Esophagus squamous epithelium (tissue), 5 donors: Measurements from ENCODE around the gene MBNL2. TPM values are rescaled to one million over a fixed set of nuclear protein-coding genes. Genes with fewer than 3 reads are reported as not detected.
A peak's percentile ranks its signal among the peaks of the same experiment; 100 is the strongest.

Experiments
- DNase-seq: peaks from one replicate; lab custom pipeline; 2025; lab: John Stamatoyannopoulos, UW
- H3K27ac ChIP-seq, 4 donors: fragments of 200-600 bp; sonication (generic); one replicate each; pipeline ENCODE4 v1.5.1; 2016 to 2019; ENCODE audit warnings: mild to moderate bottlenecking in 1 of 4
- H3K27me3 ChIP-seq, 4 donors: fragments of 200-600 bp; sonication (generic); 1 replicate in 3 of 4; 2 replicates in 1 of 4; pipeline versions ENCODE4 v1.5.1 to v1.6.0; 2017 to 2021; ENCODE audit warnings: antibody characterized with exemption in 1 of 4
- H3K36me3 ChIP-seq, 3 donors: fragments of 200-600 bp; sonication (generic); one replicate each; pipeline ENCODE4 v1.5.1; 2016 to 2019
- H3K4me1 ChIP-seq, 3 donors: fragments of 200-600 bp; sonication (generic); one replicate each; pipeline ENCODE4 v1.5.1; 2017 to 2019
- H3K4me3 ChIP-seq, 4 donors: fragments of 200-600 bp; sonication (generic); 1 replicate in 3 of 4; 2 replicates in 1 of 4; pipeline ENCODE4 v1.5.1; 2016 to 2019; ENCODE audit warnings: mild to moderate bottlenecking in 2 of 4, moderate library complexity in 1 of 4
- H3K9me3 ChIP-seq, 3 donors: fragments of 200-600 bp; sonication (generic); one replicate each; pipeline ENCODE4 v1.5.1; 2016 to 2019
- POLR2A ChIP-seq, 4 donors: fragments of 450-650 bp; IDR thresholded peaks; one replicate each; pipeline ENCODE4 v1.6.1; 2017; ENCODE audit warnings: antibody characterized with exemption in 4 of 4, mild to moderate bottlenecking in 4 of 4, moderate library complexity in 3 of 4
- WGBS, 2 donors: methylation state at CpG; one replicate each; pipeline ENCODE4 v1.1.5; 2018; 5-methylcytosine and 5-hydroxymethylcytosine counted together
- intact Hi-C: fragments of 100-400 bp; cut with DNase I; formaldehyde crosslinking; loops from one replicate; pipeline ENCODE4 v1.15.0; 2022
- total RNA-seq, 4 donors: library from RNA; depleted of rRNA; stranded (reverse); fragments of >200 nt; gene quantifications; one replicate each; pipeline ENCODE4 v1.1.0, GENCODE V29; 2016
- TF ChIP-seq, protein P1 (sequence below), 6 experiments: fragments of 450-650 bp in 4 of 6; fragments of 200-600 bp in 2 of 6; sonication (generic) in 2 of 6; IDR thresholded peaks; one replicate each; pipeline ENCODE4 v1.5.1; 2016 to 2019; ENCODE audit warnings: antibody characterized with exemption in 6 of 6, mild to moderate bottlenecking in 4 of 6, moderate library complexity in 4 of 6
- donor health status: DM: yes; HTN: yes; CAD: no.

MBNL2 gene
- total RNA-seq, 4 donors from 2014 or later = 18.3 to 58.7 (median 29.7) TPM

DNA sequence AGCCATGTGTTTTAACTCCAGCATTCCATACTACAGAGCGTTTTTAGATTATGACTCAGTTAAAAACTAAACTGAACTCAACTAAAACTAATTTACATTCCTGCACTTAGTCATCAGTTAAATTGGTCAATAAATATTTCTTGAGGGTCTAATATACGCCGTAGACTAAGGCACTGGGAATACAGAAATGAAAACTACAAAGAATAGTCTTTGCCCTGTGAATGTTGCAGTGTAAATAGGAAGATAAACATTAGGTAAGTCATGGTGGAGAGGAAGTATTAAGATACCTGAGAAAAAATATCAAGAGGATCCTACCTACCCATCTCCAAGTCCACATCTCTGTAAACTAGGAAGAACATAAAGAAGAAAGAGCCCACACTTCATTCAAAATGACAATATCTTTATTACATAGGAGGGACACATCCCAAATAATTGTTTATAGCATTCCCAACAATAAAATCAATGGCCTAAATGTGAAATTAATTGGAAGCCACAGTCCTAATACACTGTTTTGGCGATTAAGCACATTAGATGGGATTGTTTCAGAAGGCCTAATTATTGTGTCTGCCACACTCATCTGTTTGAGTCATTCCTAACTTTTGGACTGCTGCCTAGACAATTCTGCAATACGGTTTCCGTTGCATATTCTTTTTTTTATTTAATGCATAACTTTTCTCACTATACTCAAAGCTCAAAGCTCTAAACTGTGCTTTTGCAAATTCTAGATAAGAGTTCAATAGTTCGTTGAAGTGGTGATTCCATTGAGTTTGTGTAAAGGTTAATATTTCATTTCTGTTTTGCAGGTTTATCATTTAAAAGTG is 52.9 kb downstream of the MBNL2 start:
- Histone ChIP-seq H3K9me3 (no peaks in the 10 kb centered on the region), H3K27me3 (no peaks in the 10 kb centered on the region), H3K27ac (peak overlapping the region; percentile 70 to 75 (median 74)), H3K4me1 (peaks cover 25 to 90% (median 73%) of the 10 kb centered on the region in 3 donors), H3K36me3 (peaks cover 0 to 11% (median 0%) of the 10 kb centered on the region in 3 donors), H3K4me3 (no peak overlapping the region)
- 22 to 23% methylated on average over 7 of the region's 7 CpGs for WGBS, 2 donors
- DNase-seq = no peak
- intact Hi-C loops = no loop called here
- TF ChIP-seq, protein P1, sequence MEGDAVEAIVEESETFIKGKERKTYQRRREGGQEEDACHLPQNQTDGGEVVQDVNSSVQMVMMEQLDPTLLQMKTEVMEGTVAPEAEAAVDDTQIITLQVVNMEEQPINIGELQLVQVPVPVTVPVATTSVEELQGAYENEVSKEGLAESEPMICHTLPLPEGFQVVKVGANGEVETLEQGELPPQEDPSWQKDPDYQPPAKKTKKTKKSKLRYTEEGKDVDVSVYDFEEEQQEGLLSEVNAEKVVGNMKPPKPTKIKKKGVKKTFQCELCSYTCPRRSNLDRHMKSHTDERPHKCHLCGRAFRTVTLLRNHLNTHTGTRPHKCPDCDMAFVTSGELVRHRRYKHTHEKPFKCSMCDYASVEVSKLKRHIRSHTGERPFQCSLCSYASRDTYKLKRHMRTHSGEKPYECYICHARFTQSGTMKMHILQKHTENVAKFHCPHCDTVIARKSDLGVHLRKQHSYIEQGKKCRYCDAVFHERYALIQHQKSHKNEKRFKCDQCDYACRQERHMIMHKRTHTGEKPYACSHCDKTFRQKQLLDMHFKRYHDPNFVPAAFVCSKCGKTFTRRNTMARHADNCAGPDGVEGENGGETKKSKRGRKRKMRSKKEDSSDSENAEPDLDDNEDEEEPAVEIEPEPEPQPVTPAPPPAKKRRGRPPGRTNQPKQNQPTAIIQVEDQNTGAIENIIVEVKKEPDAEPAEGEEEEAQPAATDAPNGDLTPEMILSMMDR (IDR thresholded peaks at IDR 0.05) = no peak
- TF ChIP-seq POLR2A (IDR thresholded peaks at IDR 0.05) = no peak

DNA sequence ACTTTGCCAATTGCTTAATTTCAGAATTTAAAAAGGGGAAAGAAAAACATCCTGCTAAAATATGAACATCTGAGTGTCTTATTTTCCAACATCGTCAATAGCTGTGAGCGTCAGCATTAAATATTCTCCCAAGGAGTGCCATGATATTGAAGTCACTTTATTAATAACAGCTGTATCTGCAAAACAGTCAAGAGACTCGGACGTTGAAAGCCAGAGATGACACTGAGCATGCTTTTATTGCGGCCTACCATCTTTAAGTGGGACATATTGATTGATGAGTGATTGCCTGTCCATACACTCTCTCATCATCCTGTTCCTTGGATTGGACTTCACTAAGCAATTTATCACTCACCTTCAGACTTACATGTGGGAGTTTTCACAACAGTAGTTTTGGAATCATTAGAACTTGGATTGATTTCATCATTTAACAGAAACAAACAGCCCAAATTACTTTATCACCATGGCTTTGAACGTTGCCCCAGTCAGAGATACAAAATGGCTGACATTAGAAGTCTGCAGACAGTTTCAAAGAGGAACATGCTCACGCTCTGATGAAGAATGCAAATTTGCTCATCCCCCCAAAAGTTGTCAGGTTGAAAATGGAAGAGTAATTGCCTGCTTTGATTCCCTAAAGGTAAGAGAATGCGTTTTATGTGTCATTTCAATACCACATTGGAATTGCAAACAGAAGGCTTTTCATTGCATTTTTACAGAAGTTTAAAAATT is 53.8 kb downstream of the MBNL2 start:
- Histone ChIP-seq H3K4me3 (no peak overlapping the region), H3K4me1 (peaks cover 32 to 97% (median 82%) of the 10 kb centered on the region in 3 donors), H3K27ac (peak overlapping the region in 3 of 4 donors; percentile 34 to 79 (median 75)), H3K36me3 (peaks cover 0 to 11% (median 0%) of the 10 kb centered on the region in 3 donors), H3K9me3 (no peaks in the 10 kb centered on the region), H3K27me3 (no peaks in the 10 kb centered on the region)
- no peak for TF ChIP-seq POLR2A (IDR thresholded peaks at IDR 0.05)
- TF ChIP-seq, protein P1 (IDR thresholded peaks at IDR 0.05) = no peak
- DNase-seq = no peak
- intact Hi-C loops = no loop called here
- 71 to 80% methylated on average over 8 of the region's 8 CpGs for WGBS, 2 donors

GRCh38 chr13:97276862-97277269 is 54.7 kb downstream of the MBNL2 start:
- intact Hi-C loops = no loop called here
- Histone ChIP-seq H3K27ac (peak overlapping the region; percentile 32 to 84 (median 62)), H3K4me1 (peaks cover 36 to 100% (median 88%) of the 10 kb centered on the region in 3 donors), H3K4me3 (no peak overlapping the region), H3K9me3 (no peaks in the 10 kb centered on the region), H3K36me3 (peaks cover 0 to 11% (median 0%) of the 10 kb centered on the region in 3 donors), H3K27me3 (no peaks in the 10 kb centered on the region)
- 56 to 58% methylated on average over 2 of the region's 2 CpGs for WGBS, 2 donors
- DNase-seq = no peak
- TF ChIP-seq, protein P1 (IDR thresholded peaks at IDR 0.05) = no peak
- no peak for TF ChIP-seq POLR2A (IDR thresholded peaks at IDR 0.05)

GRCh38 chr13:97278435-97279411 is 56.6 kb downstream of the MBNL2 start:
- 36% methylated on average over 9 of the region's 9 CpGs for WGBS, 2 donors
- Histone ChIP-seq H3K4me1 (peaks cover 33 to 100% (median 80%) of the 10 kb centered on the region in 3 donors), H3K36me3 (peaks cover 0 to 11% (median 0%) of the 10 kb centered on the region in 3 donors), H3K27ac (peak overlapping the region; percentile 61 to 84 (median 76)), H3K9me3 (no peaks in the 10 kb centered on the region), H3K4me3 (no peak overlapping the region), H3K27me3 (no peaks in the 10 kb centered on the region)
- intact Hi-C loops = no loop called here
- no peak for DNase-seq
- TF ChIP-seq, protein P1 (IDR thresholded peaks at IDR 0.05) = no peak
- no peak for TF ChIP-seq POLR2A (IDR thresholded peaks at IDR 0.05)
